HG03571 (cell line): Measurements from ENCODE around the gene MSH3.
"Not testable (repeated sequence)": the region's sequence is repeated elsewhere in the genome, so short reads cannot be mapped to it uniquely, and the experiment has no call there.

Experiments used
- ATAC-seq: cut with Tn5 transposase; IDR thresholded peaks from one replicate; pipeline ENCODE4 v1.9.1; 2021; ENCODE audit not compliant: unreplicated experiment

The MSH3 gene

DNA sequence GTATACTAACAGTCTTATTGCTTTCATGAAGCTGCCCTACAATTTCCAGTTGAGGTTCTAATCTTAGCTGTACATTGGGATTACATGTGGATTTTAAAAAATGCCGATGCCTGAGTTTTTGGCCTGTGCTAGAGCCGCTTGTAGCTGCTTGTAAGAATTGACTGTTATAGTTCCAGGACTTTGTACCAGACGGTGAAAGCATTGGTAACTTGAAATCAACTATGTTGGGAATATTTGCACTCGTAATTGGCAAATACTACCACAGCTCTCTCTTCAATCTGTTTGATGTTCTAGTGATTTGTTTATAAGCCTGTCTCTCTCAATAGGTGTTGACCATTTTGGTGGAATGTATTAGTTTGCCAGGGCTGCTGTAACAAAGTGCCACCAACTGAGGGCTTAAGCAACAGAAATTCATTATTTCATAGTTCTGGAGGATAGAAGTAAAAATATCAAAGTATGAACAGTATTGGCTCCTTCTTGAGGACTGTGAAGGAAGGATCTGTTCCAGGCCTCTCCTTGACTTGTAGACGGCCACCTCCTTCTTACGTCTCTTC lies 50.8 kb downstream of the MSH3 start:
- no peak for ATAC-seq

DNA sequence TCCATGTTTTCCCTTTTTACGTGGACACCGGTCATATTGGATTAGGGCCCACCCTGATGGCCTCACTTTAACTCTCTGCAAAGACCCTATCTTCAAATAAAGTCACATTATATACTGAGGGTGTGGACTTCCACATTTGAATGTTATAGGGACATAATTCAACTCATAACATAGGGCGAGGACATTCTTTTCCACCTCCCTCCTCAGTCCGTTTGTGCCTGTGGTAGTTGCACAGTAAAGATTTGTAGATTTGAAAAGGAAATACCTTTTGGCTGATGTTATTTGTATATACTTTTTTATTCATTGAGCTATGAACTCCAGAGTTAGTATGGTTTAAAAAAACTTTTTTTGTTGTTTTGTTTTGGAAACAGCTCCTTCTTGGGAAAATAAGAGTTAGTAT lies 51.3 kb downstream of the MSH3 start:
- ATAC-seq, result no peak

DNA sequence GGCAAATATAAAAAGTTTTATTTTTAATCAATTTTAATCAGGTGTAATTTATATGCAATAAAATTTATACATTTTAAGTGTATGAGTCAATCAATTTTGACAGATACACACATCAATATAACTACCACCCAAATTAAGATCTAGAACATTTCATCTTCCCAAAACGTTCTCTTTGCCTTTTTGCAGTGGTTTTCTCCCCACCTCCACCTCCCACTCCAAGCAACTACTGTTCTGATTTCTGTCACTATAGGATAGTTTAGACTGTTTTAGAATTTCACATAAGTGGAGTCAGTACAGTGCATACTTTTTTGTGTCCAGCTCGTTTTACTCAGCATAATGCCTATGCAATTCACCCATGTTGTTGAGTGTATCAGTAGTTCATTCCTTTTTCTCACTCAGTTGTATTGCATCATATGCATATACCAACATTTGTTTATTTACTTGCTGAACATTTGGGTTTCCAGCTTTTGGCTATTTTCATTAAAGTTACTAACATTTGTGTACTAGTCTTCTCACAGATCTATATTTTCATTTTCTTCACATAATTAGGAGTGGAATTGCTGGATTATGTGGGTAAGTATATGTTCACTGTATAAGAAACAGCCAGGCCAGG lies 52.5 kb downstream of the MSH3 start:
- ATAC-seq, result no peak

DNA sequence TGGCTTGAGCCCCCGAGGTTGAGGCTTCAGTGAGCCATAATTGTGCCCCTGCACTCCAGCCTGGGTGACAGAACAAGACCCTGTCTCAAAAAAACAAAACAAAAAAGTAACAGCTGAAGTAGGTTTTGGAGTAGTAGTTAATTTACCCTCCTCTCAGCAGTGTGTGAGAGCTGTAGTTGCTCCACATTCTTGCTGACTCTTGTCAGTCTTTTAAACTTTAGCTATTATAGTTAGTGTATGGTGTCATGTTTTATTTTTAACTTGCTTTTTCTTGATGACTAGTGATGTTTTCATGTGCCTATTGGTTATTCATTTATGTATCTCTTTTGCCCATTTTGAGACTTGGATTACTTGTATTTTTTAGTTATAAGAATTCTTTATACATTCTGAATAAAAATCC lies 53.2 kb downstream of the MSH3 start:
- ATAC-seq, result no peak

DNA sequence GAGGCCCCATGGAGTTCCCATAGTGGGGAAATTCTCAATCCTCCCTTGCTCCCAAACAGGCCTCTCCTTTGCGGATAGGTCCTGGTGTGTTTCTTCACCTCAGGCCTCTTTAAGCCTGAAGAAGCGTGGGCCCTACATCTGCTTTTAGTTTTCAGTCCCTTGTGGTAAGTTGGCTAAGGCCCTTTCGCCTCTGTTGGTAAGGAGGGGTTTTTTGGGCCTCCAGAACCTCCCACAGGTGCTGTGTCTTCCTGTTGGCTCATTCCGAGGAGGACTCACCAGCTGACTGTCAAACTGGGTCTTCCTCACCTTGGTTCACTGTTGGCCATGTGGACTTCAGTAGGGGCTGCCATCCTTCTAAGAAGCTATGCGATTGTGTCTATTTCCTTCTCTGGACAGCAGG lies 56.8 kb downstream of the MSH3 start:
- no peak for ATAC-seq

DNA sequence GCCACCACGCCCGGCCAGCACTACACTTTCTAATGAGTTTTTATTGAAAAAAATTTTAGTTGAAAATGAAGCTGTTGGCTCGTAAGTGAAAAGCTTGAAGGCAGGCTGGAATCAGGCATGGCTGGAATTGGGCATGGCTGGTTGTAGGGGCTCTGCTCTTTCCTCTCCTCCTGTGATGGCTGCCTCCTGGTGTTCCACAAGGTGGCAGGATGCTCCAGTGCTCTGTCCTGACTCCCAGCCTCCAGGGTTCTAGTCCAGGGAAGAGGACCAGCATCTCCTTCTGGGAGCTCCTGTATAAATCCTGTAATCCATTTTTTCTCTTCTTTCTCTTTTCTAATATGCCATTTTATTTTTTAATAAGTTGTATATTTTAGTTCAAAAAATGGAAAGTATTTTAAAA lies 57.5 kb downstream of the MSH3 start:
- no peak for ATAC-seq

DNA sequence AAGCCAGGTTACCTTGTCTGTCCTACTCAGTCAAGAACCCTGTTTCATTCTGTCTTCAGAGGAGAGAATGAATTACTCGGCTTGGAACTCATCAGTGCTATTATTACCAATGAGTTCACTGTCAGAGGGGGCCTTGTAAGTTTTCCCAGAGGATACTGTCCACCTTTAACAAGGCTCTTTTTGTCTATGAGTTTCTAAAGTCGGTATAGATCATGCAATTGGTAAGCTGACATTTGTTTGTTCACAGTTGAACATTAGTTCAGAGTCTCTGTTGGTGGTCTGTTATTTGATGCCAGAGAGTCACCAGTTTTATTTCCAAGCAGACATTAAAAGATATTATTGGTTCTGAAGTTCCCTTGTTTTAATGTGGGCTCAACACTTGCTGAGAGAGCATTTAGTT lies 58.5 kb downstream of the MSH3 start:
- ATAC-seq, result no peak

DNA sequence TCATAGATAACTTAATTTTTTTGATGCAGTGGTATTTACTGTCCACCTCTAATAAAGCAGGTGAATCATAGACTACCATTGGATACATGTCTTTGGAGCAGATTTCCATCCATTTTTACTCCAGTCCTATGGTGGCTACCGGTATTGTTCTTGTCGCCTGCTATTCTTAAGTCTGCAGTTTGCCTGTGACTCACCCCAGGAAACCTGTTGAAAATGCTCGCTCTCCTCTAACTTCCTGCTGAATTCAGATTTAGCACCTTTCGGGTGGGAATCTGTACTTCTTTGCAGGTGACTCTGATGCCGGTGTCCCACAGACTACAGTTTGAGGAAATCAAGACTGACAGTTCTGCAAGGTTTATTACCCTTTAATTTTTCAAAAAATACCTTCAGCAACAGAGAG lies 59.2 kb downstream of the MSH3 start:
- no peak for ATAC-seq

DNA sequence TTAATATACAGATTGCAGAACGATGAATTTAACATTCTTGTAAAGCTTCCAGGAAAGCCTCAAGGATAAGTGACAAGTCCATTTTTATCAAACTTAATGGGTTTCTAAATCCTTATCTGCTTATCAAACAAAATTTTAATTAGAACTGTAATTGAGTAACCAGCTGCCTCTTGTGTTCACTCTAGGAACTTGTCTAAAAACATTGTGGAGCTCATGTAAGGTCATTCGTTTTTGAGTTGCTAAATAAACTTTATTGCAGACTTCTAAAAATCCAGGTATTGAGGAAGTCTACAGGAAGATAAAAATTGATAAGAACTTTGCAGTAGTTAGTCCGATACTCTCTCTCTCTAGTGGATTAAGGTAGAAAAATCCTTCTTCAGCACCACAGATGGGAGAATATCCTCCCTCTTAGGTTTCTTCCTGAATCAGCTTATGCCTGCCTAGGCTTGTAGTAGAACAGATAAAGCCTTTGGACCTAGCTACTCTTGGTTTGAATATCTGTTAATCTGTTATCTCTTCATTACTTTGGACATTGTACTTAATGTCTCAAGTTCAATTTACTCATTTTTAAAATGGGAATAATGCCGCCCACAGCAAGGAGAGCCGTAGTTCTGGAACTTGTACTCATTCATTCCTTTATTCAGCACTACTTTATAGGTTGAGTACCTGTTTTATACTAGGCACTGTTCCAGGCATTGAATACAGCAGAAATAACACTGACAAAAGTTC lies 60.3 kb downstream of the MSH3 start:
- no peak for ATAC-seq

DNA sequence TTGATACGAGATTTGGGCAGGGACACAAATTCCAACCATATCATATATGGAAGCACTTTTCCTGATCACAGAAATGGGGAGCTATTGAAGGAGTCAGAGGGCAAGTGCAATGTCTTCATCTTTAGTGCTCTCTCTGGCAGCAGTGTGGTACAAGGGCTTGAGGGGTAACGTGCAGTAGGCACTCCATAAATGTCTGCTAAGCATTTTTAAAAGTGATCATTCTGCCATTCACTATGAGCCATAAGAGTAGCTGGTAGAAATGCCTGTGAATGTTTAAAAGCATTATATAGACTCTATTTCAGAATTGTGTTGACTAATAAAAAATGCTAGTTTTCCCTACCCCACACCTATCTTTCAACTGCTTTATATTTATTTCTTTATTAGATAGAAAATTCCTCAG lies 61.4 kb downstream of the MSH3 start:
- no peak for ATAC-seq

DNA sequence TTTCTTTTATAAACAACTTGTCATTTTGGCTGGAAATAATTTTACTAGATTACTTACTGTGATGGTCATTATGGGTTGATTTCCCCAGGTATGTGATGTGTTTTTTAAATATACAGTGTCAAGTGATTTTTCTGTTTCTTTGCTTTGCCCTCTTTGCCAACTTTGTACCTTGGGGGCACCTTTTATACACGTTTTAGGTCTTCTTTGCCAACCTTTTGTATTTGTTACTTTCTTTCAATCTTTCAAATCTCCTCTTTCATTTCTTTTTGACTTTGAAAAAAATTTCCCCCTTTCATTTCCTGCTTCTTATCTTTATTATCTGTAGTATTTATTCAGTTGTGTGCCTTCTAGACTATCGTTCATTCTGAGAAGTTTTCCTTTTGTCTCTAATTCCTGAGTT lies 65.7 kb downstream of the MSH3 start:
- no peak for ATAC-seq

DNA sequence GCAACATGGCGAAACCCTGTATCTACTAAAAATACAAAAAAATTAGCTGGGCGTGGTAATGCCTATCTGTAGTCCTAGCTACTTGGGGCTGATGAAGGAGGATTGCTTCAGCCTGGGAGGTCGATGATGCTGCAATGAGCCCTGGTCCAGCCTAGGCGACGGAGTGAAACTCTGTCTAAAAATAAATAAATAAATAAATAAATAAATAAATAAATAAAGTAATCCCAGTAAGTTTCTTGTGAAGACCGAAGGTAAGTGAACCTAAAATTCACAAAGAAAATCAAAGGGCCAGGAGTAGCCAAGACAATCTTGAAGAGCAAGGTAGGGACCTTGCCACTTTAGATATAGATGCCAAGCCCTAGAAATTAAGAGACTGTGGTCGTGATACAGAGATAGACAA lies 68.5 kb downstream of the MSH3 start:
- ATAC-seq, result no peak

DNA sequence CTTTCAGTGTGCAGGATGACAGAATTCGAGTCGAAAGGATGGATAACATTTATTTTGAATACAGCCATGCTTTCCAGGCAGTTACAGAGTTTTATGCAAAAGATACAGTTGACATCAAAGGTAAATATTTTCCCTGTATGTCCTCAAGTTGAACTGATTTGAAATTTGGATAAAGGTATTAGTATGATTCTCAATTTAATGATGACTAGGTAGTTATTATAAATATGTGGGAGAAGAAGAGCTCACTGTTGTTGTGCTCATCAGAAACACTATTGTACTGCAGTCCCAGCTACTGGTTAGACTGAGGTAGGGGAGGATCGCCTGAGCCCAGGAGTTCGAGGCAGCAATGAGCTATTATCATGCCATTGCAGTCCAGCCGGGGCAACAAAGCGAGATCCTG lies 71.0 kb downstream of the MSH3 start:
- no peak for ATAC-seq

DNA sequence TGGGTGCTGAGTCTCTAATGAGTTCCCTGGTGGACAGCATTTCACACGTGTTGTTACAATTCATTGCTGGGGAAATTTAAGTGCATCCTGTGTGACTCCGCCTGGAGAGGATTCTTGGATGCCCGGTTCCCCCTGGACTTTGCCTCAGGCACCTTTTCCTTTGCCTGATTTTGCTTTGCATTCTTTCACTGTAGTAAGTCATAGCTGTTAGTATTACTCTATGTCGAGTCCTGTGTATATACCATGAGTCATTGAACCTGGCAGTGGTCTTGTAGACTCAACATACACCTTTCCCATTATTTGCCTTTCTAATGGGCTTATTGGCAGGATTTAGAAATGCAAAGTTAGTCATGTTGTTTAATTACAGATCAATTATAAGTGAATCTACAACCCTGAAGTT lies 82.3 kb downstream of the MSH3 start:
- ATAC-seq, result no peak

DNA sequence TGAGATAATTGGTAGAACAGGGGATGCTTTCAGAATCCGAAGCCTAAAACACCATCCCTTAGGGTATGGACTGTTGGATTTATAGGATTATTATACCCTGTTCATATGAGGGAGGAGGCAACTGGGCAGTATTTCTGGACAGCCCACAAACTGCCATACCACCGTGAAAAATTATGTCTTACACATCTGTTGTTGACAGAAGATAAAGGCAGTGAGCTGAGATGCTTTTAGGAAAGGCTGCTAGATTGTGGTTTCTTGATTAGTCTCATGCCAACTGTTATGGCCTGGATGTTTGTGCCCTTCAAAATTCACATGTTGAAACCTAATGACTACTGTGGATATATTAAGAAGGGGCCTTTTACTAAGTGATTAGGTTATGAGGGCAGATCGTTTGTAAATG lies 84.0 kb downstream of the MSH3 start:
- no peak for ATAC-seq

DNA sequence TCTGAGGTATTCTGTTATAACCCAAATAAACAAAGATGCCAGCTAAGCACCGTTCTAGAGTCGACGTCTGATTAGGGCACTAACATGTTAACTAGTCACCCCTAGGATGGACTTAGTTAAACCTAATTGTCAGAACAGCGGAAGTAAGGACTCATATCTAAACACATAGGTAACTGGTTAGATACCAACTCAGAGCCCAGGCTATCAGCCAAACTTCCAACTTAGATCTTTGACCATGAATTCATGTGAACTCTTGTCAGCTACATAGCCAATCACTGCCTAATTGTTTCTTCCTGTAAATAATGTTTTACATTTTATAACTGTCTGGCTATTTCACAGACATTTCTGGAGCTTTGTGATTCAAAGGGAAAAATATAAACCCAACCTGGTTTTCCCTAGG lies 84.6 kb downstream of the MSH3 start:
- no peak for ATAC-seq

DNA sequence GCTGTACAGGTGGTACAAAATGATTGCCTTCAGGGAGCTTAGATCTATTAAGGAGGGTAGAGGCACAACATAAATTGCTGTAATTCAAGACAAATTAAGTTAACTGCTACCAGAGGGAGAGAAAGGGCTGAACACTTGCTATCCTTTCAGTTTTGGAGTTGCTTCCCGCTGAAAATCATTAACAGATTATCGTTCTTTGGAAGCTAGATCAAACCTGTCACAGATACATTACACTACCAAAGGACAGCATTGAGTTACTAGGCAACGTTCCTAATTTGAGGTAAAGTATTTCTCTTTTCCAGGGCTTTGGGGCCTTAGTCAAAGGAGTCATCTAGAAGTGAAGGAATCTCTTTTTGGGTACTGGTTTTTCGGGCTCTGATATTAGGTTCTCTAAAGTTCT lies 85.0 kb downstream of the MSH3 start:
- no peak for ATAC-seq

DNA sequence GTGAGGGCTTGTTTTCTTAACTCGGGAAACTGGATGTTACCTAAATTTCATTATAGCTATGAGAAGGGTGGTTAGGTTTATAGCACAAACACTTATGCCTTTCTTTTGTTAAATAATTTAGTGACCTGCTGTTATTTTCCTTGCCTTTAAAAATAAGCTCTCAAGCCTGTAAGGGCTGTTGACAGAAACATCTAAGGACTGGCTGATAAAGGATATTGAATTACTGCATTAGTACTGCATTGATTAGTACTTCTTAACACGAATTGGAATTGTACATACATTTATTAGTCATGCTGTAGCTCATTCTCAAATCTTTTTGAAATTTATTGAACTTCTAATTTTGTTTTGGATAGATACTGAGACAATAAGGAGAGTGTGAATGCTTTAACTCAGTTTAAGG lies 85.4 kb downstream of the MSH3 start:
- no peak for ATAC-seq

DNA sequence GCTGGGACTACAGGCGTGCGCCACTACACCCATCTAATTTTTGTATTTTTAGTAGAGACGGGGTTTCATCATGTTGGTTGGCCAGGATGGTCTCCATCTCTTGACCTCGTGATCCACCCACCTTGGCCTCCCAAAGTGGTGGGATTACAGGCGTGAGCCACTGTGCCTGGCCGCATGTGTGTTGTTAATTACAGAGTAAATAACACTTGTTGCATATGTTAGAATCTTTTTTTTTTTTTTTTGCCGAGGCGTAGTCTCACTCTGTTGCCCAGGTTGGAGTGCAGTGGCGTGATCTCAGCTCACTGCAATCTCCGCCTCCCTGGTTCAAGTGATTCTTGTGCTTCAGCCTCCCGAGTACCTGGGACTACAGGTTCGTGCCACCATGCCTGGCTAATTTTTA lies 86.0 kb downstream of the MSH3 start:
- ATAC-seq, result not testable (repeated sequence)

DNA sequence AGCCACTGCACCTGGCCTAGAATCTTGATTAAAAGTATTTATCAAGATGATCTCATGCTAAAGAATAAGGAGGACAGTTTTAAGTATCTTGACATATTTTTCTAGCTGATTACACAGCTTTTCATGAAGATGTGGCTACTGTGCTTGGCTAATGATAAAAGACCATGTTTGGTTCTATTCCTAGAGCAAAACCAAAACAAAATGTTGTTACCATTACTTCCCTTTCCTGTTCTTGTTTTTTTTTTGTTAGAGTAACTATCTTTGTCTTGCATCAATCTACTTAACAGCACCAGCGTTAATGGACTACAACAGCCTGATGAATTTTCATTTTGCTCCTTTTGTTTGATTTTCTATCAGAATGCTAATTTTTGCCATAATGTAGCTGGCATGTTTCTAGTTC lies 86.5 kb downstream of the MSH3 start:
- no peak for ATAC-seq

DNA sequence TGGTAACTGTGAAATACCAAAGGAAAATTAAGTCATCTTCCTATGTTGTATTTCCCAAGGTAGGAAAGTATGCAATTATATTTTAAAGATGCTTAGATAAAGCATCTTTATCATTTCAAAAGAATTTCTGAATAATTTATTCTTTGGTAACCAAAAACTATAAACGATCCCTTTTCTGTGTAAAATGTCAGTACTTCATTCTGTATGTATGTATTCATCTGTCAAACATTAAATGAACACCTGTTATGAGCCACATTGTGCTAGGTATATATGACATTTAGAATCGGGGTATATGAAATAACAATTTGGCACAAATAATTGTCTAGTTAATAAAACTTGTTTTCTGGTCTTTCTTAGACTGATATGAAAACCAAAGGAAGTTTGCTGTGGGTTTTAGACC lies 89.7 kb downstream of the MSH3 start:
- ATAC-seq, result no peak

DNA sequence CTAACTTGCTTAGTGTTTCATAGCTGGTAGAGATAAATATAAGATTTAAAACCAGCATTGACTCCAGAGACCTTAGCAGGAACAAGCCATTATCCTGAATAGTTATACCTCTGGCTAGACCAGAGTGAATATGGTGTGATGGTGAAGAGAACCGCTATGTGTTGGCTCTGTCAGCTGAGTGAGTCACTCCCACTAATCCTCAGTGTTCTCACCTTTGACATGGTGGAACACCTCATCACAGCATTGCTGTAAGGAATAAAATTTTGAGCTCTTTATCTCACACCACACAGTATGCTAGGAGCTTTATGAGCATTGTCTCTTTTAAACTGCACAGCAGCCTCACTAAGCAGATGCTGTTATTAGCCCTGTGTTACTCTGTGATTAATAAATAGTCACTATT lies 91.0 kb downstream of the MSH3 start:
- no peak for ATAC-seq

DNA sequence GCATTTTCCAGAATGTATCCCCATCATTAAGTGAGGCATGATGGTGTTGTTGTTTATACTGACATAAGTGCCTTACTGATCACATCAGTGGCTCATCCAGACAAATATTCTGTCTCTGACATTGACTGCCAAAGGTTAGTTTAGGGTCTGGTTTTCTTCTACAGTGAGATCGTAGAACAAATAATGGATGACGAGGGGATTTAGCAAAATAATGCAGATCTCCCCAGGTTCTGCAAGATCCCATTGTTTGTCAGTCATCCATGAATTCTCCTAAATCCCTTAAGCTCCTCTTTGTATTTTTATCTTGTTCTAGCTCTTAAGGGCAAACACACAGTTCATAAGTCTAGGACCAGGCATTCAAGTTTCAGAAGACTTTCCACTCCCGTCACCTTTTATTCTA lies 93.5 kb downstream of the MSH3 start:
- ATAC-seq, result no peak
